T-helper 2 cell treated with Interferon-gamma antibody and Interleukin-4, amounts not matched to agents 5 μg/mL and 100 μg/mL, for 36 hours (primary cell): ENCODE results near the gene EIF3B.
"Not testable (repeated sequence)": the region's sequence is repeated elsewhere in the genome, so short reads cannot be mapped to it uniquely, and the experiment has no call there.

Experiments
- DNase-seq: peaks from one replicate; pipeline ENCODE4 v3.0.0; 2021; ENCODE audit warnings: low spot score
- H3K27ac Mint-ChIP-seq: one replicate; pipeline ENCODE4 v1.8.0; 2021; ENCODE audit warnings: mild to moderate bottlenecking, mixed read lengths
- H3K27me3 Mint-ChIP-seq: one replicate; pipeline ENCODE4 v1.8.0; 2021; ENCODE audit warnings: low read depth, mixed read lengths
- H3K36me3 Mint-ChIP-seq: one replicate; pipeline ENCODE4 v1.8.0; 2021; ENCODE audit warnings: low read depth, mixed read lengths
- H3K4me1 Mint-ChIP-seq: one replicate; pipeline ENCODE4 v1.8.0; 2021; ENCODE audit warnings: low read depth, mixed read lengths
- H3K4me3 Mint-ChIP-seq: one replicate; pipeline ENCODE4 v1.8.0; 2022; ENCODE audit warnings: mild to moderate bottlenecking, moderate library complexity, mixed read lengths
- H3K9me3 Mint-ChIP-seq: one replicate; pipeline ENCODE4 v1.8.0; 2021; ENCODE audit warnings: mixed read lengths

The EIF3B gene

GRCh38 chr7:2378125-2378524, 23.5 kb downstream of the EIF3B start:
- H3K27me3 Mint-ChIP-seq, H3K4me3 Mint-ChIP-seq, DNase-seq, H3K9me3 Mint-ChIP-seq, H3K4me1 Mint-ChIP-seq, H3K27ac Mint-ChIP-seq: not testable (repeated sequence)
- H3K36me3 Mint-ChIP-seq: peaks cover 58% of the 10 kb centered on the region

GRCh38 chr7:2379161-2379560, 24.5 kb downstream of the EIF3B start:
- H3K36me3 Mint-ChIP-seq: peaks cover 59% of the 10 kb centered on the region
- no peak for DNase-seq
- no peaks in the 10 kb centered on the region for H3K4me1 Mint-ChIP-seq
- H3K27me3 Mint-ChIP-seq: no peaks in the 10 kb centered on the region
- no peak overlapping the region for H3K4me3 Mint-ChIP-seq
- H3K9me3 Mint-ChIP-seq: no peaks in the 10 kb centered on the region
- no peak overlapping the region for H3K27ac Mint-ChIP-seq

- Mint-ChIP-seq H3K36me3 (peaks cover 52% of the 10 kb centered on the region), H3K9me3 (no peaks in the 10 kb centered on the region), H3K4me3 (no peak overlapping the region), H3K4me1 (no peaks in the 10 kb centered on the region), H3K27ac (no peak overlapping the region), H3K27me3 (no peaks in the 10 kb centered on the region)
- no peak for DNase-seq
Observed at GRCh38 chr7:2379821-2380450, 25.3 kb downstream of the EIF3B start.

DNA sequence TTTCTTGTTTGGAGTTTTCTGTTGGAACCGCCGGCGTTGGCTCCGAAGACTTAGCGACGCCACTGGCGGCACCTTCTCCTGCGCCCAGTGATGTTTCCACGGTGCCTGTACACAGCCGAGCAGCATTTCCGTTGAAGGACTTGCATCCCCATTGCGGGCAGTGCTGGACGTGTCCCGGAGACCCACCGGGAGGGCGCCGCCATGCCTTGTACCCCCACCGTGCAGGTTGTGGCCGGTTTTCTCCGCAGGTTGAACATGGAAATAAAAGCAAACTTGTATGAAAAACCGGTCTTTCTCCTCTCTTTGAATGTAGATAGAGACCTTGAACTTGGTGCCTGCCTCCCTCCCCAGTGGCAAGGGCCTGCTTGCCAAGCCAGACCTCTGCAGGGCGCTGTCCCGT, 25.8 kb downstream of the EIF3B start:
- no peak overlapping the region for H3K27ac Mint-ChIP-seq
- no peaks in the 10 kb centered on the region for H3K4me1 Mint-ChIP-seq
- peaks cover 46% of the 10 kb centered on the region for H3K36me3 Mint-ChIP-seq
- H3K4me3 Mint-ChIP-seq: no peak overlapping the region
- no peak for DNase-seq
- H3K27me3 Mint-ChIP-seq: no peaks in the 10 kb centered on the region
- no peaks in the 10 kb centered on the region for H3K9me3 Mint-ChIP-seq

DNA sequence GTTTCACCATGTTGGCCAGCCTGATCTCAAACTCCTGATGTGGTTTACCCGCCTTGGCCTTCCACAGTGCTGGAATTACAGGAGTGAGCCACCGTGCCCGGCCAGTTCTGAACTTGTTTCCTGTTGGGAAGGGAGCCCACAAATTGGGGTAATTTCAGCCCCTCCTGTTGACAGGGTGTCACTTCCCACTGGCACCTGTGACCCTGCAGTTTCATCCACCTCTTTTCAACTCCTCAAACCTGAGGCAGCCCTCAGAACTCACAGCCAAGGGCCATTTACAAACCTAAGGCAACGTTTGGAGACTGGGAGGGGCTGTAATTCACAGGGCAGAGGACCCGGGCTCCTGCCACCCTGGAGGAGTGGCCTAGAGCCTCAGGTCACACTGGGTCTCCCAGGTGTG, 26.6 kb downstream of the EIF3B start:
- no peak overlapping the region for H3K27ac Mint-ChIP-seq
- no peaks in the 10 kb centered on the region for H3K4me1 Mint-ChIP-seq

GRCh38 chr7:2381881-2382509, 27.4 kb downstream of the EIF3B start:
- Mint-ChIP-seq H3K4me3 (no peak overlapping the region), H3K27me3 (no peaks in the 10 kb centered on the region), H3K36me3 (peaks cover 38% of the 10 kb centered on the region), H3K9me3 (no peaks in the 10 kb centered on the region), H3K27ac (no peak overlapping the region), H3K4me1 (no peaks in the 10 kb centered on the region)
- no peak for DNase-seq

More for the DNA sequence above, 26.6 kb downstream of the EIF3B start:
- no peaks in the 10 kb centered on the region for H3K27me3 Mint-ChIP-seq
- H3K9me3 Mint-ChIP-seq: no peaks in the 10 kb centered on the region
- DNase-seq: no peak
- H3K36me3 Mint-ChIP-seq: peaks cover 41% of the 10 kb centered on the region
- no peak overlapping the region for H3K4me3 Mint-ChIP-seq

DNA sequence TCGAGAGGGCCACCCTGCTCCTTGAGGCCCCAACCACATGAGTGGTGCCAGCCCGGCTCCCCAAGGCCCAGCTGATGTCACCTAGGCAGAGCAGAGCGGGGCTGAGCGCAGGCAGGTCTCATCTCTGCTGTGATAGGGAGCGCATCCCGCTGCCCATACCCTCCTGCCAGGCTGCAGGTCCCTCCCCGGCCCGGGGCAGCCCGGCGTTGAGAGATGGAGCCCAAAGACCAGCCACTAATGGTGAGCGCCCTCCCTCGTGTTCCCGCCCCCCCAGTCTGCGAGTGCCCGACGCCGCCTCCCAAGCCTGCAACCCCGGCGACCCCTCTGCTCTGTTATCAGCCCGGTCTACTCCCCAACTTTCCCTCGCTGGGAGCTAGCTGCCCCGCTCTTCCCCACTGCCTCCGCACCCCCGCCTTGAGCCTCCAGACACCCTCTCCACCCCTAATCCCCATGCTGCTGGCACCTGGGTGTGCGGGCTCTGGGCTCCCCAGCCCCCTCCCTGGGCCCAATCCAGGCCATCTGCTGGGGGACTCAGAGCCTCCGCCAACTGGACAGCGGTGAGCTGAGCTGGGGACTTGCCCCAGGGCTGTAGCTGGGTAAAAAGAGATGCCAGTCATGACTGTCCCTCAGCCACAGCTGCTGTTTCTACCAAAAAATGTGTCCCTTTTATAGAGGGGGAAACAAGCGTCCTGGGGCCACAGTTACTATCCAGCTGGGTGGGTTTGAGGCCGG, 29.1 kb downstream of the EIF3B start:
- Mint-ChIP-seq H3K27me3 (no peaks in the 10 kb centered on the region), H3K9me3 (no peaks in the 10 kb centered on the region), H3K27ac (no peak overlapping the region), H3K4me3 (no peak overlapping the region), H3K4me1 (no peaks in the 10 kb centered on the region), H3K36me3 (peaks cover 28% of the 10 kb centered on the region)
- DNase-seq: no peak

- H3K9me3 Mint-ChIP-seq: no peaks in the 10 kb centered on the region
- no peak for DNase-seq
- no peaks in the 10 kb centered on the region for H3K4me1 Mint-ChIP-seq
- peaks cover 20% of the 10 kb centered on the region for H3K36me3 Mint-ChIP-seq
- H3K27me3 Mint-ChIP-seq: no peaks in the 10 kb centered on the region
- no peak overlapping the region for H3K27ac Mint-ChIP-seq
- H3K4me3 Mint-ChIP-seq: no peak overlapping the region
Observed at GRCh38 chr7:2384354-2385243, 30.0 kb downstream of the EIF3B start.

GRCh38 chr7:2386122-2386521, 31.5 kb downstream of the EIF3B start:
- not testable (repeated sequence) for H3K4me3 Mint-ChIP-seq, H3K9me3 Mint-ChIP-seq, H3K4me1 Mint-ChIP-seq, H3K36me3 Mint-ChIP-seq, H3K27ac Mint-ChIP-seq, DNase-seq, H3K27me3 Mint-ChIP-seq

- no peaks in the 10 kb centered on the region for H3K27me3 Mint-ChIP-seq
- H3K9me3 Mint-ChIP-seq: no peaks in the 10 kb centered on the region
- no peak overlapping the region for H3K27ac Mint-ChIP-seq
- no peaks in the 10 kb centered on the region for H3K4me1 Mint-ChIP-seq
- H3K4me3 Mint-ChIP-seq: no peak overlapping the region
- H3K36me3 Mint-ChIP-seq: peaks cover 1% of the 10 kb centered on the region
- DNase-seq: no peak
Observed at GRCh38 chr7:2386964-2387669, 32.5 kb downstream of the EIF3B start.

DNA sequence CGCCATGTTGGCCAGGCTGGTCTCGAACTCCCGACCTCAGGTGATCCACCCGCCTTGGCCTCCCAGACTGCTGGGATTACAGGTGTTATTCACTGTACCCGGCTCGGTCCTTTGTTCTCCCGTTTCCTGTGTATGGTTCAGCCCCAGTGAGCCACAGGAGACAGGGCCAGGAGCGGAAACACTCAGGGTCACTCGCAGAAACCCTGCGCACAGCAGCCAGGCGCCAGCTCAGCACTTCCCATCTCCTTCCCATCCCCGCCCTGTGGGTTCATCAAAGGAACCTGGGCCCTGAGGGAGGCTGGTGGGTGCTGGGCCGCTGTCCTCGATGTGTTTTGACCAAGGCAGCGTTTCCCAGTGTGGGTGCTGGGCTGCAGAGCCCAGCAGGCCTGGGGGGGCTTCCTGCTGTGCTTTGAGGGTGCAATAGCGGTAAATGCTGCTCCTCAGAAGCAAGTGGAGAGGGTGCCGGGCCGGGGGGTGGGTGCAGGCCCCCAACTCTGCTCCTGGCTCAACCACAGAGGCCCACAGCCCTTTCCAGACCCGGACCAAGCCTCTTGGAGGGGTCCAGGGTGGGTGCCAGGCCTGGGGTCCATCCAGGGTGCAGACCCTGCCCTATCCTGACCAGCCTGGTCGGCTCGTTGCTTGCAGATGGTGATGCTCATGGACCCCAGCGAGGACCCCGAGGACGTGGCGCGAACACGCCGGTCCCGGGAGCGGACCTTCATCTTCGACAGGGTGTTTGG, 33.4 kb downstream of the EIF3B start:
- Mint-ChIP-seq H3K4me1 (no peaks in the 10 kb centered on the region), H3K27me3 (no peaks in the 10 kb centered on the region), H3K27ac (no peak overlapping the region), H3K4me3 (no peak overlapping the region), H3K9me3 (no peaks in the 10 kb centered on the region), H3K36me3 (peaks cover 1% of the 10 kb centered on the region)
- no peak for DNase-seq

GRCh38 chr7:2388637-2388954, 34.0 kb downstream of the EIF3B start:
- no peak for DNase-seq
- Mint-ChIP-seq H3K9me3 (no peaks in the 10 kb centered on the region), H3K27me3 (no peaks in the 10 kb centered on the region), H3K36me3 (peaks cover 1% of the 10 kb centered on the region), H3K4me1 (no peaks in the 10 kb centered on the region), H3K27ac (no peak overlapping the region), H3K4me3 (no peak overlapping the region)
